ENCODE measurements around the gene EYS.

Gene EYS

DNA sequence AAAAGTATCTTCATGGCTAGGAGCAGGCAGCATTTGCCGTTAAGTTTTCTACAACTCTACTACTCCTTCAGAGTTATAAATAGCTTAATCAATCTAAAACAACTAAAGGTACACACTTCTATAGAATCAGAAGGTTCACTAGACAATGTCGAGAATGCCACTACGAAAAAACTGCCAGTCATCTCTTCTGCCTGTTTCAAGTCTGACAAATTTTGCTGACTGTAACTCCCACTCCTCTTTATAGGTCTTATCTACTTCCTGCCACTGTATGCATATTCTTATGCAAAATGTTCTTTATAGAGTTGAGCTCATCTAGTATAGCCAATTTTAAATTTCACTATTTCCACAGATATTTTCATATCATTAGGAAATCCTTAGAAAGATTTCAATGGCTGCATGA is 160.1 kb downstream of the EYS start:
- no peak for DNase-seq (ENCODE audit: low read depth)

DNA sequence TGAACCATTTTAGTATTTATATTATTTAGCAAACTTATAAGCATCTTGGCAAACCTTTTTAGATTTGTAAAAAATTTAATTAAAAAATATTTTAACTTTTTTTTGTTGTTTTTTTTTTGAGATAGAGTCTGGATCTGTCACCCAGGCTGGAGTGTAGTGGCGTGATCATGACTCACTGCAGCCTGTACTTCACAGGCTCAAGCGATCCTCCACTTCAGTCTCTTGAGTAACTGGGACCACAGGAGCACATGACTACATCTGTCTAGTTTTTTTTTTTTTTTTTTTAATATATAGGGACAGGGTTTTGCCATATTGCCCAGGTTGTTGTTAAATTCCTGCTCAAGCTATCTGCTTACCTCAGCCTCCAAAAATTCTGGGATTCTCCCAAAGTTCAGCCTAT is 161.1 kb downstream of the EYS start:
- DNase-seq (ENCODE audit: low read depth): no peak
- H3K4me3 ChIP-seq (ENCODE audit: low read depth, low read length): no peak overlapping the region
- TF ChIP-seq, protein P1, sequence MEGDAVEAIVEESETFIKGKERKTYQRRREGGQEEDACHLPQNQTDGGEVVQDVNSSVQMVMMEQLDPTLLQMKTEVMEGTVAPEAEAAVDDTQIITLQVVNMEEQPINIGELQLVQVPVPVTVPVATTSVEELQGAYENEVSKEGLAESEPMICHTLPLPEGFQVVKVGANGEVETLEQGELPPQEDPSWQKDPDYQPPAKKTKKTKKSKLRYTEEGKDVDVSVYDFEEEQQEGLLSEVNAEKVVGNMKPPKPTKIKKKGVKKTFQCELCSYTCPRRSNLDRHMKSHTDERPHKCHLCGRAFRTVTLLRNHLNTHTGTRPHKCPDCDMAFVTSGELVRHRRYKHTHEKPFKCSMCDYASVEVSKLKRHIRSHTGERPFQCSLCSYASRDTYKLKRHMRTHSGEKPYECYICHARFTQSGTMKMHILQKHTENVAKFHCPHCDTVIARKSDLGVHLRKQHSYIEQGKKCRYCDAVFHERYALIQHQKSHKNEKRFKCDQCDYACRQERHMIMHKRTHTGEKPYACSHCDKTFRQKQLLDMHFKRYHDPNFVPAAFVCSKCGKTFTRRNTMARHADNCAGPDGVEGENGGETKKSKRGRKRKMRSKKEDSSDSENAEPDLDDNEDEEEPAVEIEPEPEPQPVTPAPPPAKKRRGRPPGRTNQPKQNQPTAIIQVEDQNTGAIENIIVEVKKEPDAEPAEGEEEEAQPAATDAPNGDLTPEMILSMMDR (IDR thresholded peaks at IDR 0.05; ENCODE audit: control insufficient read depth, extremely low read depth, insufficient read depth): no peak

More for the DNA sequence above, 160.1 kb downstream of the EYS start:
- no peak overlapping the region for H3K4me3 ChIP-seq (ENCODE audit: low read depth, low read length)
- TF ChIP-seq, protein P1 (IDR thresholded peaks at IDR 0.05; ENCODE audit: control insufficient read depth, extremely low read depth, insufficient read depth): no peak

- H3K4me3 ChIP-seq (ENCODE audit: low read depth, low read length): no peak overlapping the region
- DNase-seq (ENCODE audit: low read depth): no peak
- TF ChIP-seq, protein P1 (IDR thresholded peaks at IDR 0.05; ENCODE audit: control insufficient read depth, extremely low read depth, insufficient read depth): no peak
Observed at GRCh38 chr6:65538644-65539043, 168.4 kb downstream of the EYS start.

- TF ChIP-seq, protein P1 (IDR thresholded peaks at IDR 0.05; ENCODE audit: control insufficient read depth, extremely low read depth, insufficient read depth): no peak
- no peak for DNase-seq (ENCODE audit: low read depth)
- H3K4me3 ChIP-seq (ENCODE audit: low read depth, low read length): no peak overlapping the region
Observed at GRCh38 chr6:65537600-65537999, 169.4 kb downstream of the EYS start.

DNA sequence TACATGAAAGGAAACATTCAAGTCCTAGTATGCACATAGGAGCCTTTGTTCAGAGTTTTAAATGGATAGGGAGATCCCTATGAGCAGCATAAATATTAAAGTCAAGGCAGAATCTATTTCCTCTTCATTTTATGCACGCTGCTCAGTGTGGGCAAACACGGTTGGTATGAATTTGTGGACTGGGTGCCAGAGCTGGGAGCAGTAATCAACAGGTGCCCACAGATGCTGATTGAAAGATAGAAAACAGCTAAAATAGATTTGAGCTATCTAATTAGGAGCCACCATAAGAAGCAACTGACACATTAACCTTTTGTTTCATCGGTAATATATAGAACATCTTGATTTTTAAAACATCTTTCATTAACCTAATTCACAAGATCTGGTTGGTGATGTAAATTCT is 175.5 kb downstream of the EYS start:
- H3K4me3 ChIP-seq (ENCODE audit: low read depth, low read length): no peak overlapping the region
- TF ChIP-seq, protein P1 (IDR thresholded peaks at IDR 0.05; ENCODE audit: control insufficient read depth, extremely low read depth, insufficient read depth): no peak
- no peak for DNase-seq (ENCODE audit: low read depth)

DNA sequence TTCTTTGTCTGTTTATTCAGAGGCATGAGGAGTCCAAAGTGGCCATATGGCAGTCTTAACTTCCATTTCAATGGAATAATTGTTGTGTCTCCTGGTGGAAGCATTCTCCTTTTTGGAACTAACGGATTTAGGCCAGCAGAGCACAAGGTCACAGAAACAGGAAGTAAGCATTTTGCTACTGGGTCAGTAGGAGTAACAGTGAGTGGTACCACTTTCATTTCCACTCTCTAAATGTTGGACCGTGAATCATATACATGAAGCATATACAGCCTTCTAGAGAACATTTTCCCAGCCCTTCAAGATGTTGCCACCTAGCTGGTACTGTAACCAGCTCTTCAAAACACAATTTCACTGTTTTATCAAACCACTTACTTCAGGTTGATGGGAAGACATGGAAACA is 182.8 kb downstream of the EYS start:
- TF ChIP-seq, protein P1 (IDR thresholded peaks at IDR 0.05; ENCODE audit: control insufficient read depth, extremely low read depth, insufficient read depth): no peak
- no peak overlapping the region for H3K4me3 ChIP-seq (ENCODE audit: low read depth, low read length)
- DNase-seq (ENCODE audit: low read depth): no peak

GRCh38 chr6:65505736-65506135 is 201.3 kb downstream of the EYS start:
- DNase-seq (ENCODE audit: low read depth): no peak
- TF ChIP-seq, protein P1 (IDR thresholded peaks at IDR 0.05; ENCODE audit: control insufficient read depth, extremely low read depth, insufficient read depth): no peak
- no peak overlapping the region for H3K4me3 ChIP-seq (ENCODE audit: low read depth, low read length)

All from LNCaP clone FGC (cell line).